HG03108 (cell line): ENCODE measurements around the gene LRMDA.

ENCODE experiments used
- ATAC-seq: cut with Tn5 transposase; IDR thresholded peaks from one replicate; pipeline ENCODE4 v1.9.1; 2021; ENCODE audit warnings: moderate library complexity; ENCODE audit not compliant: unreplicated experiment

LRMDA gene

DNA sequence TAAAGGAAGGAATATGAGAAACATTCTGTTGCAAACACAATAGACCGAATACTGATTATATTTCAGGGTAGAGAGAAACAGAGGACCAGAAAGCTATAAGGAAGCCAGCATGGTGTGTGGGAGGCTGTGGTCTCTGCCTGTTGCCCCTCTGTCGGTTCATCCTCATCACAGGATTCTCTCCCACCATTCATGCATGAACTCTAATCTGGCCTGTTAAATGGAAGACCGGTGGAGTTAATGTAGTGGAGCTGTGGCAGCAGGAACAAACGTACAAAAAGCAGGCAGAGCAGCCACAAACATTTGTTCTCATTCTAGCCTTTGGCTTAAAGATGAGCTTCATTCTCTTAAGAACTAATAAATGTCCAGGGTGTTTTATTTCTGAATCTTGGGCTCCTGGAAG lies 902.4 kb downstream of the LRMDA start:
- ATAC-seq, result no peak

DNA sequence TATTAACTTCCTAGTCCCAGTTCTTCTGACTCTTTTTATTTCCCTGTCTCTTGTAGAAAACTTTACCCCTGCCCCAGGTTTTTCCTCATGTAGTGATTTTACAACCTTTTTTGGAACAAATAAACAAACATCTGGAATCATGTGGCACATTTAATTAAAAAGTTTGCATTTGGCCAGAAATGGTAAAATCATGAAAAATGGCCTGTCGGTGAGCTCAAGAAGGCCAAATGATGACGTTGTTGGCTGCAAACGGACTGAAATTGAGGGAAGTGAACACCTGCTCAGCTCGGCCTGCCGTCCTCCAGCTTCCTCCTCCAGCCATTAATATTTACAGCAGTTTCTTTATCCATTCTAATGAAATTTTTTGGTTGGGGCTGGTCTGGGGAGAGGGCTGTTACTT lies 902.8 kb downstream of the LRMDA start:
- no peak for ATAC-seq

DNA sequence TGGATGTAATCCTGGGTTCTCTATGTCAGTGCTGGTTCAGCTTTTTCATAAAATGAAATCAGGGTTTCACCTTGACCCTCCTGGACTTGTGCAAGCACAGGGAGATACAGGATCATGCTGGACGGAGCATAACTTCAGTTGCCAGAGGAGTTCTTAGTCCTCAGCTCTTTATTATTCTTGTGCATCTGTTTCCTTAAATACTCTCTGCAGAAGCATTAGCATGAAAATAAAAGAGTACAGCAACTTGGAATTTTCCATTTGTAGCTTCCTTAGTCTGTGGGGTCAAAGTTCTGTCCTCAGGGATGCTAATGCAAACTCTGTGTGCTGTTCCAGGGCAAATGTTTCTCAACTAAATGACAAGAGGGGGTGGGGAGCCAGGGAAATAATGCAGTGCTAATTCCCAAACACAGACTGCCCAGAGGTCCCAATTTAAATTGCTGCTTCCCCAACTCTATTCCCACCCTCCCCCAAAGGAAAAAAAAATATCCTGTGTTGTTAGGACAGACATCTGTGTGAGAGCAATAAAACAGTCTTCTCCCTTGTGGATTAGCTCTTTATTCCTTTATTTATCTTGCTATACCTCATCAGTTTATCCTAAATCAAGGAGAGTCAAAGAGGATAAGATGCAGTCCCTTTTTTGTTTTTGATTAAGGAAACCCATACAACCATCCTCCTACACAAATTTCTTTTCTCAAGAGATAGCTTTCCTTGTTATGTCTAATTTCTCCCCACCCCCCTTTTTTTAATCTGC lies 905.0 kb downstream of the LRMDA start:
- ATAC-seq, result no peak

DNA sequence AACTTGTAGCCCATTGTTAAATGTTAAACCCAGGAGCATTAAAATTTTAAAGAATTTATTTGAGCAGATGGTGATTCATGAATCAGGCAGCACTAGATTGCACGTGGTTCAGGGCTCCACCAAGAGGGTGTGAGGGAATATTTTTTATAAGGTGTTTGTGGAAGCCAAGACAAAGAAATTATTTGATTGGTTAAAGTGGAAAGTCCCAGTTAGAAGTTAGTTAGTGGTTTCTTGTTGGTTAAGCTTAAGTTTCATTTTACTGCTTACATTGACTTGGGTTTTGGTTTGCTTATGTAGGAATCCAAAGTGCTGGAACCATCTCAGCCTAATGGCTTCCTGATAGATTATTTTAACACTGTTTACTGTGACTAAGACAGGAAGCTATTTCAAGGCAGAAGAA lies 906.2 kb downstream of the LRMDA start:
- no peak for ATAC-seq

DNA sequence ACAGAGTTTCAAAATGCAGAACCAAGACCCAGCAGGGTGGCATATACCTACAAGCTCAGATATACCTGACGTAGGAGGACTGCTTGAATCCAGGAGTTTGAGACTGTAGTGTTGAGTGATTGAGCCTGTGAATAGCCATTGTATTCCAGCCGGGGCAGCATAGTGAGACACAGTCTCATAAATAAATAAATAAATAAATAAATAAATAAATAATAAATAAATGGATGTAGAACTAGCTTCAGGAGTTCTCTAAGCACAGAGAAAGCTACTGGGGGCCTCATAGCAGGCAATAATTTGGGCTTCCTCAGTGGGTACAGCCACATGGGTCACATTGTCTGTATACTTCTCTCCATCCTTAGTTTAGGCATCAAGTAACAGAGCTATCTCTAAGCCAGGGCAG lies 906.8 kb downstream of the LRMDA start:
- ATAC-seq, result no peak

DNA sequence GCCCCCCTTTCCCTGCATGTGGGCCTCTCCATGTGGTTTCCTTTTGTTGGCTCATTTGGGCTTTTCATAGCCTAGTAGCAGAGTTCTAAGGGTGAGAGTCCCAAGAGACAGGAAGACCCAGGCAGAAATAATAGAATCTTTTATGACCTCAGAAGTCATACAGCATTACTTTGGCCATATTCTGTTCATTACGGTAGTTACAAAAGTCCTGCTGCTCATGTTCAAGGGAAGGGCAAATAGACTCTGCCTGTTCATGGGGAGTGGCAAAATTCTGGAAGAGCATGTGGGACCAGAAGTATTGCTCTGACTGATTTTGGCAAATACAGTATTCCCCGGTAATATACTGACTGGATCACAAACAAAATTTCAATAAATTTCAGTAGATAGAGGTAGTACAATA lies 910.3 kb downstream of the LRMDA start:
- ATAC-seq, result no peak

DNA sequence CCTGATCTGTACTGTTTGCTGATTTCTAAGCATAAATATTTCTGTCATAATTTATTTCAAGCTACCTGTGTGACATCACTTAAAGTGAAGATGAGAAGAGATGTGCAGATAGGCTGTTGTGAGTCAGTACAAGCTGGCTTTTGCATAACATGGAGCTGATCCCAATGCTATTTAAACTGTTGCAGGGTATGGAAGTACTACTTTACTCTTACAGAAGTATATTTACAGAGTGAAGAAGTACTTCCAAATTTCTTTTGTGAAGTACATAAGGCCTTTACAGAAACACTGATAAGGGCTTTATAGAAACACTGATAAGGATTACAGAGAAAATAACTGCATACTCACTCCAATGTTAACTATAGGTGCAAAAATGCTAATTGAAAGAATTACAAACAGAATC lies 911.6 kb downstream of the LRMDA start:
- no peak for ATAC-seq

DNA sequence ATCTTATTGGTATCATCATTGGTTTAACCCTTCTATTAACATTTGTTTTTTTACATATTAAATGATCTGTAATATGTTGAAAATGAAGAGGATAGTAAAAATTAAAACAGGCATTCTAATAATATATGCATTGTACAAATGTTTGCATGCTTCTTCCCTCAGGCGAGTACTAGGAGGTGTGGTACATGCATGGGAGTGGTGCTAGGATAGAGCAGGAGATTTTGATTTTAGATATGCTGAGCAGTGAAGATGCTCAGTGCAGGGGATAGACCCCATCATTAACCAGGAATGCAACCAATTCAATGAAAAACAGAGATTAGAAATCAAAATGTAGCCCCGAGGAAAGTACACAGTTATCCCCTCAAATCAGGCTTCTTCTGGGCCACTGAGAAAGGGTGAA lies 916.4 kb downstream of the LRMDA start:
- no peak for ATAC-seq

DNA sequence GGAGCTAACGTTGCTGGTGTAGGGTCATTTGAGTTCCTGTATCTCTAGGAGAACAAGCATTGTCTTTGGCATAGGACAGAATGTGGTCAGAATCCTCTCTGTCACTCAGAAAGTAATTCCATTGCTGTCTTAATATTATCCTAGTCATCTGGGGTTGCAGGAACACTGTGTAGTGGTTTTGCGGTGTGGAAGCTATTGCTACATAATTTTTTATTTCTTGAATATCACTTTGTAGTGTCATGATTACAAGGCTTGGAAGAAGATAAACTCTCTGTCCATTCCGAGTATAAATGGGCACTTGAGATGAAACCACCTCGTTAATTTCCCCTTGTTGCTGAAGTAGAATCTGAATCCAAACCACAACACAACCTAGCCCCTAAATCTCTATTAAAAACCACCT lies 919.2 kb downstream of the LRMDA start:
- ATAC-seq, result no peak

DNA sequence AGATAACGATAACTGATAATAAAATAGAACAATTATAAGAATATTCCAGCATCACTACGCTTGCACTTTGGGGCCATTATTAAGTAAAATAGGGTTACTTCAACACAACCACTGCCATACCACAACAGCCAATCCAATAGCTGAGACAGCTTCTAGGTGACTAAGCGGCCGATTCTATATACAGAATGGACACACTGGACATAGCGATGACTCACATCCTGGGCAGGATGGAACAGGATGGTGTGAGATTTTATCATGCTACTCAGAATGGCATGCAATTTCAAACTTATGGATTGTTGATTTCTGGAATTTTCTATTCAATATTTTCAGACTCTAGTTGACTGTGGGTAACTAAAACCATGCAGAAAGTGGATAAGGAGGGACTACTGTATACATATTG lies 920.9 kb downstream of the LRMDA start:
- no peak for ATAC-seq

DNA sequence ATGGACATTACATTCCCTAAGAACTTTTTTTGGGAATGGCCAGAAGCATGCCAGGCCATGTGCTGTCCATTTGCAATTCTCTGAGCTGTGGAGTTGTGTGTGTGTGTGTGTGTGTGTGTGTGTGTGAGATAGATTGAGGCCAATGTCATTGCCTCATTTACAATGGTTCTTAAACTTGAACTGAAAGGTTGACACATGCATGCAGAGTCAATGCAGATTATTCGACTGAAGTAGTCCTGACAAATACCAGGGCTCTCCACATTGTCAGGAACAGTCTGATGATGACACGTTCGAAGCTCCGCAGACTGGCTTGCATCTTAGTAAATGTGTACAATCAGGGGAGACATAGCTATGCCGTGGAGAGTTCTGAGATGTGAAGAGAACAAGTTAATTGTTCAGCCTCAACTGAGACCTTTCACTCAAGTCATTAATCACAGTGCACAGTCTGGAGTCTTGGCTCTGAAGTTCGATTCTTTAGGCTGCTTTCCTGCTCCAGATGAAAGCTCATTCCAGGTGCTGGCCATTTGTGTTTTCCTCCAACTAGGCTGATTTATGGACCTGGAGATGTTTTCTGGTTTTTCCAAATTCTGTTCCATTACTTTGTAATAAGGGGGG lies 921.9 kb downstream of the LRMDA start:
- ATAC-seq, result no peak

DNA sequence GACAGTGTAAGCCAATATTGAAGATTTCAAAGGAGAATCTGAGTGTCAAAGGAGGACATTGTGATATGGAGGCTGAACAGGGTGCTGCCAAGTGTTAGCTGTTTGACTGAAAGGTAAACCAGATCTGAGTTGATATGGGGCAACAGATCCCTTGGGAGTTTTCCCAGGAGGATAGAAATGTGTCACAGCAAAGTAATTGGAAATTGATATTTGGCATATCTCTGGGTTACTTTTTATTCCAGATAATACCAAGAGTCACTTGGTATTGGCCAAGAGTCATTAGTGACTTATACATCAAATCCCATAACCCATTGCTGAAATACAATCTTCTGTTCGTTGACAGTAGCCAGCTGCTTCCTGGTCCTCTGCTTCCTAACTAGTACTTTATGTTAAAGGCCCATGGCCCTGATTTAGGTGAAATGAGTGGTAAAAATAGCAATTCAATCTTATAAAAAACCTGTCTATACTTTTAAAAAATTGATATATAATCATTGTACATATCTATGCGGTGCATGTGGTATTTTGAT lies 922.9 kb downstream of the LRMDA start:
- ATAC-seq, result no peak

DNA sequence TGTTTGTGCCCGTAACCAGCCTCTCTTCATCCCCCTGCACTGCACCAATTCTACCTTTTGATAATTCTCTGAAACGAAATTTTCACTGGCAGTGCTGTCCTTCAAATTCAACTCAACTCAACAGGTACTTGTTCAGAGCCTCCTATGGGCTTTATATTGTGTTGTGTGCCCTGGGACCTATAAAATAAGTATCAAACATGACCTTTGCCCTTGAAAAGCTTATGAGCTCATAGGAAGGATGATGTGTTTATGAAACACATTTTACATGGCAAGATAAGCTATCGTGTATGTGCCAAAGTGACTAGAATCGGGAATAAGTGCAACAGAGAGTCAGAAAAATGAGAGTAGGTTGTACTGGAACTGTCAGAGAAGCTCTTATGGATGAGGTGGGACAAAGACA lies 923.5 kb downstream of the LRMDA start:
- no peak for ATAC-seq

DNA sequence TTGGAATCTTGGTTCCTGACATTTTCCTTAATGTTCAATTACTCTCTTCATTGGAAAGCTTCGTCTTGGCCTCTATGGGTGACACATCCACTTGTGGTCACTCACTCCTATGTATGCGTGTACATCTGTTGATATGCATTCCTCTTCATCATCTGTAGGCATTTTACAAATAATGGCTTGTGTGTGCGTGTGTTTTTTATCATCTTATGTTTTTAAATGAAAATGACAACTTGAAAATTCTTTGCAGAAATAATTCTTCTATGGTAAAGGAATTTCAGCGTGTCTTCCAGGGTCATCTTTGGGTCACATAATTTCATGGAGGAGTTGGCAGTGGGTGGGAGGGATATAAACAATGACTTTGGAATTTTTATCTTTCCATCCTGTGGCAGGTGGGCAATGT lies 925.1 kb downstream of the LRMDA start:
- ATAC-seq, result no peak

DNA sequence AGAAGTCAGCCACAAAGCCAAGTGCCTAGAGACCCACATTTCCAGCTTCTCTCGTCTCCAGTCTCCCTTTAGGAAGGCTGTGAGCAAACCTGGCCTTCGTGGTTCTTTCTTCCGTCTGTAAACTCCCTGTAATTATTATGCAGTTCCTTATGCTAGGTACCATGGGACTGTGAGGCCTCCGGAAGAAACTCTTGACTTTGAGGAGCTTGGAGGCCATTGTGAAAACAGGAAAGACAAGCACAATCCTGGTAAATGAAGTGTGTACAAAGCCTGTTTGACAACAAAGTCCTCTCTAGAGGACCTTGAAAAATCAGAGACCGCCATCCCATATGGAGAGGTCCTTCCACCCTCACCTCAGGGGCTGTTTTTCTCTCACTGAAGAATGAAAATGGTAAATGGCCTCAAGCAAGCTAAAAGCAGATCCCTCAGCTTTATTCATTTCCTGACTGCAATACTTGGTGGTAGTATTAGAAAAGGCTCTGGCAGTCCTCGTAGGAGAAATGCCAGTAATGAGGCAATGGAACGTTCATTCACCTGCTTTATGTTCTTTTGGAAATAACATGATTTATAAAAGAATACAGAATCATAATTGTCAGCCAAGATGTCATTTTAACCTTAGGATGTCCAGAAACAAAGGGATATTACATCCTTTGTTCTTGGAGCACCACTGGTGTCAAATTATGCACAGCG lies 926.4 kb downstream of the LRMDA start:
- ATAC-seq, result no peak

DNA sequence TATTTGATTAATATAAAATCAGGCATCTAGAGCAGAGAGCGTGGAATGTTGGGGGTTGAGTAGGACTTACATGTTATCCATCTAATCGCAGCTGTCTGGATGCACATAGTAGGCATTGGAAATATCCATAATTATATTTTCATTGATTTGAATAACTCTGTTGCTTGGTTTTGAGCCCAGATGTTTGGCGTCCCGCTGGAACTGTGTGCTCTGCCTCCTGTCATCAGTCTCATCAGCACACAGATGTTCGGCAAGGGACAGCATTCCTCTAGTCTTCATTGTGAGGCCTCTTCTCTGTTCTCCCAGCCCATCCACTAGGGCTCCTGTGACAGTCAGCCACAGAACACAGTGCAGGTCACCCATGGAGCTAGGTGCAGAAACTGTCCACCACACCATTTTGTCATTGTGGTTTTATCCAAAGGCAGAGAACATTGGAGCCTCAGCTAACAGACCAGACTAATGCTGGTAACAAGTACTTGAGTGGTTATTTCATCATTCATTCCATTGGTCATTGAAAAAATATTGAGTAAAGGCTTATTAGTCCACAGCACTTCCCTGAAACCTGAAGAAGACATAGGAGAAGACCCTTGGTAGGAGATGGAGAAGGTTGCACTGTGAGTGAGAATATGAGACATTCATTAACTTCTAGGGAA lies 927.4 kb downstream of the LRMDA start:
- no peak for ATAC-seq

DNA sequence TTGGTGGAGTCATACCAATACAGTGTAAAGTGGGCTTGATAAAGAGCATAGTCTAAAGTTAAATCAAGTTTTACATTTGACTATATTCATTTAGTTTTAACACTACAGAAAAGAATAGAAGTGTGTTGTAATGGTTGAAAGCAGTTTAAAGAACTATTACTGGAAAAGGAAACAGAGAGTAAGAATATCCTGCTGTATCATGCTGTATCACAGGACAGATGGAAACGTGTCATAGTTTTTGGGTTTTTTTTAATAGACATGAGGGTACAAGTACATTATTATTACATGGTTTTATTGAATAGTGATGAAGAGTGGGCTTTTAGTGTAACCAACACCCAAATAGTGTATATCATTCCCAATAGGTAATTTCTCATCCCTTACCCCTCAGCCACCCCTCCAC lies 944.3 kb downstream of the LRMDA start:
- ATAC-seq, result no peak

DNA sequence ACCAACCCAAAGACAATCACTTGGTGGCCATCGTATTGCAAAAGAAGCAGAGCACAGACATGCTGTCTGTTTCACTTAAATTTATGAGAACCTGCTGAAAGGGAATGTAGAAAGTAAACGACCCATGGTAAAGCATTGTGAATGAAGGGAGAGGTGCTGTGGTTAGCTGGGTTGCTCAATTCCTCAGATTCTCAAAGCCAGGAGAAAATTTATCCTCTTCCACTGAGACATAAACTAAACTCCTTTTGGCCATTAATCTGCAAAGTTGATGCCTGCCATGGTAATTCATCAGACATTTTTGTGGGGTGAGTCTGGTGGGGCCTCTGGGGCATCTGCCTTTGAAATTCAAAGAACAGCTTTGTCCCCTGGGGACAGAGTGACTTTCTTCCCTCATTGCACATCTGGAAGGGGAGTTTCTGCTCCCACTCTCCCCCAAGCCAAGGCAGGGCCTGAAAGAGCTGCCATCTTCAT lies 951.0 kb downstream of the LRMDA start:
- ATAC-seq, result no peak

DNA sequence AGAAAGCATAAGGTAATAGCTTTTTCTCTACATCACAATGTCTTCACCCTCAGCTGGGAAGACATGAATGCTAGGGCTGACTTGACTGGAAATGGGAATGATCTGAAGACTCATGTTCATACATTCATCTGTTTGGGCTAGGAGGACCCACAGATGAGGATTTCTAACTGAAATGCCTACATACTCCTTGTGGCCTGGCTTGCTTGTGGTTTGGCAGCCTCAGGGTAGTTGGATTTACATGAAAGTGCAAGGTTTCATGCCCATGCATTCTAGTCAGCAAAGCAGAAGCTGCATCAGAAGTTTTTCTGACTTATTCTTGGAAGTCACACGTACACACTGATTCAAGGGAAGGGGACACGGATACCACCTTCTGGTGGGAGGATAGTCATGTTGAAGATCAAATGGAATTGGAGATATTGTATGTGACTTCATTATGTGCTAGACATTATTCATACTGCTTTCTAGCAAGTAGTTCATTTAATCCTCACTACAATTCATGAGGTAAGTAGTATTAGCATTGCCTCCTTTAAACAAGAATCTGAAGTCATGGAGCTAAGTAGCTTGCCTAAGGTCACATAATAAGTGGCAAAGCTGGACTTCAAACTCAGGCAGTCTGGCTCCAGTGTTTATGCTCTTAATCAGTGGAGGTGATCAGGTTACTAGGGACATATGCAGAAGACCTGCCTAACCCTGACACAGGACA lies 957.0 kb downstream of the LRMDA start:
- ATAC-seq, result no peak

DNA sequence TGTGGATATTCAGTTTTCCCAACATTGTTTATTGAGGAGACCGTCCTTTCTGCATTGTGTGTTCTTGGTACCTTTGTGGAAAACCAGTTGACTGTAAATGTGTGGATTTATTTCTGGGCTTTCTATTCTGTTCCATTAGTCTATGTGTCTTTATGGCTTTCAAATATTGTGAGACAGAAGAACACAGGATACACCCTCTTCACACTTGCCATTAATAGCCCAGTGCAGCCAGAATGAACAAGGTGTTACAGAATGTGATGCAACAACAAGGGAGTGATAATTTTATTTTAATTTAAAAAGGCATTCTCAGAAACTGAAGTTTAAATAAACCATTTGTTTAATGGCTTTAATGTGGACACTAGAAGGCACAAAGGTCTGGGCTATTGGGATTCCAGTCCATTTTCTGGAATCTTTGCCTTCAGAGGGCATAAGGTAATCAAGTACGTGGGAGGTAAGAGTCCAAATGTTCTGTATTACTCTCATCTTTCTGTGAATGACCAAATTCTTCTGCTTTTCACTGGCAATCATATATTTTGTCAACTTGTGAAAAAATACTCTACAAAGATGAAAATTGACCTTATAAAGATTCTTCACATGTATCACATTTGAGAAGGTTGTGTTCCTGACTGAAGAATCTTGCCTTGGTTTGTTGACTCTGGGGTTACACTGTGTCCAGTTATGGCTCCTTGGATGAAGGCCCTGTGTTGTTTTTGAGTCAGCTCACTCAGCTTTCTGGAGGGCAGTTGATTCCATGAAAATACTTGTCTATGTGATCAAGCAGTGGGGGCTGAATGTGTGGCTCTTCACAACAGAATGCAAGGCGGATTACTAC lies 962.7 kb downstream of the LRMDA start:
- ATAC-seq, result no peak
